Limb (tissue), 2 donors: Measurements from ENCODE around the gene ACAD8.

ENCODE experiments used
- DNase-seq, 2 donors: peaks; one replicate each; pipeline ENCODE4 v3.0.0-alpha.2; 2016; ENCODE audit errors: extremely low spot score in 2 of 2

The ACAD8 gene

DNA sequence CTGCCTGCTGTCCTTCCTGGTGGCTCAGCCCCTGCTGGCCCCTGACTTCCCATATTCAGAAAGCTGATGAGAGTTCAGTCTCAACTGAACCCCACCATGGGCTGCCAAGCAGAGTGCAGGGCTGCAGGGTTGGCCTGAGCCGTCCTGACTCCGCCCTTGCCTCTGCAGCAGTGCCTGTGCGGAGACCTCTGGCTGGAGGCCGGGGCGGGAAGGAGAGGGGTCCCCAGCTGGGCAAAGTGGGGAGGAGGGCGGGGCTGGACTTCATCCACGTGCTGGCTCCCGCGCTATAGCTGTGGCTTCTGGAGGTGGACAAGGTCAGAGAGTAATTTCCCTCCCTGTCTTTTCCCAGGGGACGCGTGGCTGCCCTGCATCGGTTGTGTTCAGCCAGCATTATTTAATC is 36.4 kb downstream of the ACAD8 start:
- no peak for DNase-seq

DNA sequence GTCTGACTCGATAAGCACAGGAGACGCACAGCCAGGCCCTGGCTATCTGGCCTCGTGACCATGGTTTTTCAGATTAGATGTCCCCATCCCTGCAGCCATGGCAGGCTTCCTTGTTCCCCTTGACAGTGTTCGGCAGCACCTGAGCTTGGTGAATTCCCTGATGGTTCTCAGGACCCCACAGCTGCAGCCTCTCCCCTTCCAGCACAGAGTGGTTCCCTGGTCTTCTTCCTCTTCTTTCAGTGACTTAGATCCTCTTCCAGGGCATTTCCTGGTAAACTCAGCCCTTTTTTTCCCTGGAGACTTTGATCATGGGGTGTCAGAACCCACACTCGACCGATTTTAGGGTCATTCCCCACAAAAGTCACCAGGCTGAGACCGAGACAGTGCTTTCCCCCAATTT is 37.3 kb downstream of the ACAD8 start:
- no peak for DNase-seq

DNA sequence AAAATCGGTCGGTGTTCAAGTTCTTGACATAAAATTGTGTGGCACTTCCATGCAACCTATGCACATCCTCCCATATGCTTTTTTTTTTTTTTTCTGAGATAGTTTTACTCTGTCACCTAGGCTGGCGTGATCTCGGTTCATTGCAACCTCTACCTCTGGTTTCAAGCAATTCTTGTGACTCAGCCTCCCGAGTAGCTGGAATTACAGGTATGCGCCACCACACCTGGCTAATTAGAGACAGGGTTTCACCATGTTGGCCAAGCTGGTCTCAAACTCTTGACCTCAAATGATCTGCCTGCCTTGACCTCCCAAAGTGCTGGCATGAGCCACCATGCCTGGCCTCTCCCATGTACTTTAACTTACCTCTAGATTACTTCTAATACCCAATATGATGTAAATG is 37.8 kb downstream of the ACAD8 start:
- DNase-seq = no peak

DNA sequence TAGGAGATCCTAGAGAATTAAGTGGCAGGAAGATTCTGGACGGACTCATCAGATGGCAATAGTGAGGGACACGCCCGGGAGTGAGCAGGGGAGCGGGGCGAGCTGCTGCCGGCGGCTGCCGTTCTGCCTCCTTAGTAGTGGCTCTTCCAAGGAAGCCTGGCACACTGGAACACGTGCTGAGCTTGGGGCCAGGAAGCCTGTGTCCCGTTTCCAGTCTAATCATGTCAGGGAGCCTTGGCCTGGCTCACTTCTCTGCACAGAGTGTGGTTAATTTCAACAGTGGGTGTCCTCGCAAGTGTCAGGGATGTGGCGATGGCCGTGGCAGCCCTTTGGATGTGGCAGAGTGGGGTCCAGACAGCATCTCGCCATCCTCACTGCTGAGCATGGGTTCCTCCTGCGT is 39.3 kb downstream of the ACAD8 start:
- DNase-seq = no peak

DNA sequence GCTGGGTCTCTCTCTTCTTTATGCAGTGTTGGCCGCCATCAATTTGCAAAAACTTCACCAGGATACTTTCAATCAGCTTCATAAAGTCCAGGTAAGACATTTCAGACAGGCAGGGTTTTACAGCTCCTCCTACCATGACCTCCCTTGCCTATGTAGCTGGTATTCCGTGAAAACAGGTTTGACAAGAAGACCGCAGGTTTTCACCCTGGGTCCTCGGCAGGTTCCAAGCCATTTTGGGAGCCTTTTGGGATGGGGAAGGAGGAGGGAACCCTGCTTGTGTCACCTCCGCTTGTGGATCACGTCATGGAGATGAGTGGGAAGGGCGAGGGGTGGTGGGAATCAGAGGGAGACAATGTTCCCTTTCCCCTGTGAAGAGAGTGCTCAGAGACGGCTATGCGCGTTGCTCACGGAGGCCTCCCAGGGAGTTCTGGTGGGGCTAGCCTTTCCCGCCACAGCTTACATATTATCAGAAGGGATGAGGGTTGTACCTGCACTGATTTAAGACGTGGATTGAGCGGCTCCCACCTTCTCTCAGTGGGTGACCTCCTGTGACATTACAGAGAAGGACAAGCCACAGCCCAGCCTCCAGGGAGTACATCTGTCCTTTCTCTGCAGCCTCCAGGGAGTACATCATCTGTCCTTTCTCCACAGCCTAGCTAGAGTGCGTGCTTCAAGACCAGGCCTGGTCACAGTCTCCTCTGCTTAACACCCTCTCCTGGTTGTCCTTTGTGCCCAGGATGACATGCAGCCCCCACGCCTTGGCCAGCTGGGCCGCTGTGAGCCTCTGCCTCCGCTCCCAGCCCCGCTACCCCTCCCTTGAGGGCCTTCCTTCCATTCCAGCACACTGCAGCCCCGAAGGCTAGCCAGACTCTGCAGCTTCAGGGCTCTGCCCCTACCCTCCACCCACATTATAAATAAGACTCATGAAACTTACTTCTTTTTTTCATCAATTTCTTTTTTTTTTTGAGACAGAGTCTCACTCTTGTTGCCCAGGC is 40.0 kb downstream of the ACAD8 start:
- DNase-seq = no peak

DNA sequence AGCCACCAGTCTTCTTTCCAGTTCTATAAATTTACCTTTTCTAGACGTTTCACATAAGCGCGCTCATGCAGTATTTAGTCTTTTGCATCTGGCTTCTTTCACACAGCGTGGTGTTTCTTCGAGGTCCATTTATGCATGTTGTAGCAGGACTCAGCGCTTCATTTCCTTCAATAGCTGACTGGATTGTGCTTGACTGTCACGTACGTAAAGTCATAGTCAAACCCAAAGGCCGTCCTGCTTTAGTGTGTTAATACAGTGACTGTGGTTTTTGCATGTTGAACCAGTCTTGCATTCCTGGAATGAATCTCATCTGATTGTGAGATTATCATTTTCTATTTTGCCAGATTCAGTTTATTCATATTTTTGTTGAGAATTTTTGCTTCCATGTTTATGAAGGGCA is 41.3 kb downstream of the ACAD8 start:
- no peak for DNase-seq

DNA sequence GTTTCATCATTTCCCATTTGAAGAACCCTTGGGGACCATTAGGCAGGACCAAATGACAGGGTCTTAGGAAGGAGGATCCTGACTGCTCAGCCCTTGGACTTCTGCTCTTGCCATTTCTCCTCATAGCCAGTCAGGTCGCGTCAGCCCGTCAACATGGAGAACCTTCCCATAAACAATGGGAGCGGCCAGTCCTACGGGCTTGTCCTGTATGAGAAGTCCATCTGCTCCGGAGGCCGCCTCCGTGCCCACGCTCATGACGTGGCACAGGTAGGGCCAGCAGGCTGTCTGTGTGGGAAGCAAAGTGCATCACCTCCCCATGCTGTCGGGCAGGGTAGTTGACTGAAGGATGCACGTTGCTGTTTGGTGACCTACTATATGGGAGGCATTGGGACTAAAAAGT is 58.9 kb downstream of the ACAD8 start:
- DNase-seq = no peak

DNA sequence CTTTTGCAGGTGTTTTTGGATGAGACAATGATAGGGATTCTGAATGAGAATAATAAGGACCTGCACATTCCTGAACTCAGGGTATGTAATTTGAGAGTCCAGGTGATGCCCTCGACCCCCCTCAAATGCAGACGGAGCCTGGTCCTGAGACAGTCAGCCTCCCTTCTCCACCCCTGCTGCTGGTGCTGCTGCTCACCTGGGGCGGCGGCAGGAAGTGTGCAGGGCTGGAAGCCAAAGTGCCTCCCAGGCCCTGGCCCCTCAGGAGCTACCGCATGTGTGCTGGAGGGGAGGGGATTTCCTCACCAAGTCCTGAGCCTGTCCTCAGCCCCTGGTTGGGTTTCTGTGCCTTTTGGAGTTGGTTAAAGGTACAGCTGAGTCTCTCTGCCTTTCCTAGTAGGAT is 59.4 kb downstream of the ACAD8 start:
- no peak for DNase-seq

DNA sequence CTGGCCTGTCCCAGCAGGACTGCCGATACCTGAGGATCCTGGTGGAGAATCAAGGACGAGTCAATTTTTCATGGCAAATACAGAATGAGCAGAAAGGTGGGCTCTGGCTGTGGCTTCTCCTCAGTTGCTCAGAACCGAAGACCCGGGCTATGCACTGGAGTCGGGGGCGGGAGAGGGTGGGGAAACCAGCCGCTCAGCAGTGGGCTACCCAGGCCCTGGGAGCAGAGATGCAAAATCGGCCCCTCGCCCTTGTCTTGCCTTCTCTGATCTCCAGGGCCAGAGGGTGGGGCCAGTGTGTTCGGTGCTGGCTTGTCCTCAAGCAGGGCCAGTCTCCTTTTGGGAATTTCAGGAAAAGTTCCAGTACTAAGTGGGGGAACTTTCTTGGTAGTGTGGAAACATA is 60.0 kb downstream of the ACAD8 start:
- no peak for DNase-seq

DNA sequence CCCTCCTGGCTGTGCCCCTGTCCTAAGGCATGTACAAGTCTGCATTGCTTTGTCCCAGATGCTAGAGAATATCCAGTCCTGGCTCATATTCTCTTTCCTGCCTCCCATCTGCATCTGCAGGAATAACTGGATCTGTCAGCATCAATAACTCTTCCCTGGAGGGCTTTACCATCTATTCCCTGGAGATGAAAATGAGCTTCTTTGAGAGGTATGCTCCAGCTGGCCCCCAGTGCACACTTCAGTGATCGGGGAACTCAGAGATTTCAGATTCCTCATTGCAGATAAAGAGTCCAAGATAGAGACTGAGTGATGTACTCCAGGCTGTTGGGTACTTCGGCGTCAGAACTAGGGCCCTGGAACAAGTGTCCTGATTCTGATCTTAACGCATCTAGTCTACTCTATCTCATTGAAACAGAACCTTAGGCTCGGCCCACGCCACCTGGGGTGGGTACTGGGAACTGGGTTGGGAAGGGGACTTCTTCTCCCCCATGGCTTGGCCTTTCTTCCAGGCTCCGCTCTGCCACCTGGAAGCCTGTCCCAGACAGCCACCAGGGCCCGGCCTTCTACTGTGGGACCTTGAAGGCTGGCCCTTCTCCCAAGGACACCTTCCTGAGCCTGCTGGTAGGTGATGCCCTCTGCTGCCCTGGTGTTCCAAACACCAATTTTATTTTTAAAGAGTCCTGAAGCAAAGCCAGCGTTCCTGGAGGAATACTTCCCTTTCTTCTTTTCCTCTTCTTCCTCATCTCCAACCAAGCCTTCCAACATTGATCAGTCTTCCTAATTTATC is 60.6 kb downstream of the ACAD8 start:
- no peak for DNase-seq
